ENCODE measurements around the gene DNLZ. TPM values are rescaled to one million over a fixed set of nuclear protein-coding genes. Genes with fewer than 3 reads are reported as not detected.

The DNLZ gene
- total and polyA plus RNA-seq, 2 donors (not counting 3 experiments of a cell fraction or from before 2014, with no cell fraction given), result 26.9 to 38.4 TPM

- Histone ChIP-seq H3K27ac (ENCODE audit: insufficient read depth, low read depth, low read length) (no peak overlapping the region), H2AFZ (ENCODE audit: low read depth, low read length) (no peak overlapping the region), H3K27me3 (ENCODE audit: control insufficient read depth in 2 of 2, insufficient read depth in 2 of 2, low read length in 2 of 2) (no peaks in the 10 kb centered on the region), H3K4me2 (ENCODE audit: insufficient read depth, low read length) (no peak overlapping the region), H3K4me1 (ENCODE audit: control insufficient read depth, extremely low read depth, insufficient read depth, low read length) (no peaks in the 10 kb centered on the region), H3K36me3 (ENCODE audit: control insufficient read depth in 2 of 2, extremely low read depth in 1 of 2, insufficient read depth in 2 of 2, low read length in 2 of 2) (no peaks in the 10 kb centered on the region), H3K9me1 (replicated peaks; ENCODE audit: control insufficient read depth, extremely low read depth, insufficient read depth, low read length) (no peaks in the 10 kb centered on the region), H4K20me1 (replicated peaks; ENCODE audit: control insufficient read depth, extremely low read depth, insufficient read depth, low read length) (no peaks in the 10 kb centered on the region), H3K9me3 (replicated peaks; ENCODE audit: control insufficient read depth, insufficient read depth, low read length) (no peaks in the 10 kb centered on the region), H3K79me2 (ENCODE audit: control insufficient read depth, insufficient read depth, low read length) (no peaks in the 10 kb centered on the region), H3K9ac (replicated peaks; ENCODE audit: extremely low read depth, insufficient read depth, low read length) (no peak overlapping the region), H3K4me3 (replicated peaks in 1 of 3; ENCODE audit: insufficient read depth in 1 of 3, low read depth in 1 of 3, low read length in 3 of 3) (no peak overlapping the region)
- dilution Hi-C loops (cut with MboI; ENCODE audit: extremely low pct_ligation_motif_present, low sequenced_read_pairs), result no loop called here
- TF ChIP-seq POLR2A (IDR thresholded peaks at IDR 0.05; ENCODE audit: low read depth, low read length) (no peak), MYC (IDR thresholded peaks at IDR 0.05; ENCODE audit: low read depth, low read length) (no peak), FOS (IDR thresholded peaks at IDR 0.05; ENCODE audit: borderline replicate concordance, insufficient read depth, low read length) (no peak), GATA2 (IDR thresholded peaks at IDR 0.05; ENCODE audit: insufficient read depth, insufficient read length, low read depth, low read length) (no peak), MAX (IDR thresholded peaks at IDR 0.05; ENCODE audit: insufficient read depth, insufficient read length) (no peak), POLR2AphosphoS5 (IDR thresholded peaks at IDR 0.05; ENCODE audit: insufficient read depth, low read depth, low read length) (no peak), JUN (IDR thresholded peaks at IDR 0.05; ENCODE audit: borderline replicate concordance, insufficient read depth, insufficient read length, low read depth) (no peak), CTCF (IDR thresholded peaks at IDR 0.05; ENCODE audit: extremely low read depth in 1 of 2, insufficient read depth in 1 of 2, low read depth in 1 of 2, low read length in 2 of 2) (no peak), EZH2 (IDR thresholded peaks at IDR 0.05; ENCODE audit: borderline replicate concordance, low read depth, low read length, severe bottlenecking) (no peak)
- intact Hi-C loops (cut with micrococcal nuclease), result no loop called here
- no peak for DNase-seq (ENCODE audit: low read depth, low spot score)
- ChIA-PET POLR2A (no interaction called here), CTCF (interaction anchor here (0.8 to 0.9 kb wide), 2 partner anchors 17 to 59 kb away, joined by 3 to 4 read pairs; no protein-coding TSS in a partner anchor)
- no TSS peak for BruUV-seq (replicated peaks)
- no peak for FAIRE-seq
Observed at GRCh38 chr9:136372006-136372405, 8.5 kb upstream of the DNLZ start.

Measured in endothelial cell of umbilical vein (primary cell).